Measurements from ENCODE around the gene GARIN5A.

Gene GARIN5A

GRCh38 chr19:50432221-50433028, 44.2 kb downstream of the GARIN5A start, which contains the start of gene MYBPC2:
MYBPC2 (plus strand) TSS chr19:50432892; CDS start chr19:50432954, 62 bp downstream.
- H3K27ac ChIP-seq: peak within 1 kb of the TSS; percentile 59 to 89 (median 83)

GRCh38 chr19:50431343-50432220, 45.1 kb downstream of the GARIN5A start:
- Histone ChIP-seq H3K9me3 (replicated peaks in 1 of 11) (no peaks in the 10 kb centered on the region), H3K4me1 (peaks cover 53 to 89% (median 86%) of the 10 kb centered on the region in 10 experiments), H3K36me3 (peaks cover 0 to 17% (median 0%) of the 10 kb centered on the region in 11 experiments; a peak in 1 of 22 replicates), H3K27me3 (peaks cover 0 to 23% (median 0%) of the 10 kb centered on the region in 11 experiments; a peak in 3 of 22 replicates), H4K20me1 (peaks cover 0 to 8% (median 0%) of the 10 kb centered on the region in 11 experiments; a peak in 2 of 22 replicates), H3K4me3 (peak overlapping the region; percentile 45 to 77 (median 66)), H3K4me2 (peak overlapping the region; percentile 82 to 99 (median 98)), H3K27ac (peak overlapping the region; percentile 59 to 89 (median 83)), H3K9ac (peak overlapping the region; percentile 73 to 92 (median 82))
- TF ChIP-seq Cebpa-rat (IDR thresholded peaks at IDR 0.05): no peak

More at GRCh38 chr19:50432221-50433028, 44.2 kb downstream of the GARIN5A start, which contains the start of gene MYBPC2:
- Histone ChIP-seq H3K9ac (peak within 1 kb of the TSS; percentile 73 to 92 (median 82)), H3K4me1 (peaks cover 53 to 92% (median 85%) of the 10 kb centered on the region in 10 experiments), H4K20me1 (peaks cover 0 to 8% (median 0%) of the 10 kb centered on the region in 11 experiments; a peak in 2 of 22 replicates), H3K9me3 (replicated peaks in 1 of 11) (no peaks in the 10 kb centered on the region), H3K4me3 (peak within 1 kb of the TSS; percentile 45 to 77 (median 66)), H3K27me3 (peaks cover 0 to 23% (median 0%) of the 10 kb centered on the region in 11 experiments; a peak in 3 of 22 replicates), H3K36me3 (peaks cover 0 to 13% (median 0%) of the 10 kb centered on the region in 11 experiments; a peak in 1 of 22 replicates), H3K4me2 (peak within 1 kb of the TSS; percentile 82 to 99 (median 98))
- TF ChIP-seq Cebpa-rat (IDR thresholded peaks at IDR 0.05): no peak

GRCh38 chr19:50430888-50431342, 45.7 kb downstream of the GARIN5A start:
- Histone ChIP-seq H3K9ac (peak overlapping the region; percentile 44 to 92 (median 82)), H3K9me3 (replicated peaks in 1 of 11) (no peaks in the 10 kb centered on the region)

GRCh38 chr19:50428772-50429463, 47.7 kb downstream of the GARIN5A start:
- H3K9me3 ChIP-seq (replicated peaks in 1 of 11): no peaks in the 10 kb centered on the region
- H4K20me1 ChIP-seq: peaks cover 0 to 8% (median 0%) of the 10 kb centered on the region in 11 experiments; a peak in 2 of 22 replicates
- no peak for TF ChIP-seq Cebpa-rat (IDR thresholded peaks at IDR 0.05)
- H3K4me2 ChIP-seq: peak overlapping the region; percentile 79 to 99 (median 92)
- H3K9ac ChIP-seq: peak overlapping the region in 9 of 11 experiments; percentile 36 to 80 (median 53); a peak in 8 of 22 replicates
- peaks cover 0 to 41% (median 4%) of the 10 kb centered on the region in 11 experiments; a peak in 13 of 22 replicates for H3K36me3 ChIP-seq
- H3K4me1 ChIP-seq: peaks cover 35 to 62% (median 61%) of the 10 kb centered on the region in 10 experiments
- H3K4me3 ChIP-seq: peak overlapping the region in 1 of 10 experiments; percentile 34; a peak in 1 of 20 replicates
- peaks cover 0 to 16% (median 0%) of the 10 kb centered on the region in 11 experiments; a peak in 3 of 22 replicates for H3K27me3 ChIP-seq
- H3K27ac ChIP-seq: peak overlapping the region in 7 of 11 experiments; percentile 51 to 88 (median 60); a peak in 9 of 22 replicates

More at GRCh38 chr19:50430888-50431342, 45.7 kb downstream of the GARIN5A start:
- H3K4me1 ChIP-seq: peaks cover 53 to 82% (median 80%) of the 10 kb centered on the region in 10 experiments
- H3K27me3 ChIP-seq: peaks cover 0 to 23% (median 0%) of the 10 kb centered on the region in 11 experiments; a peak in 3 of 22 replicates
- peak overlapping the region; percentile 43 to 89 (median 82); a peak in 21 of 22 replicates for H3K27ac ChIP-seq
- no peak for TF ChIP-seq Cebpa-rat (IDR thresholded peaks at IDR 0.05)
- H4K20me1 ChIP-seq: peaks cover 0 to 8% (median 0%) of the 10 kb centered on the region in 11 experiments; a peak in 2 of 22 replicates
- H3K36me3 ChIP-seq: peaks cover 0 to 21% (median 0%) of the 10 kb centered on the region in 11 experiments; a peak in 2 of 22 replicates
- H3K4me2 ChIP-seq: peak overlapping the region; percentile 79 to 99 (median 92)
- peak overlapping the region; percentile 45 to 77 (median 66) for H3K4me3 ChIP-seq

- peaks cover 0 to 6% (median 5%) of the 10 kb centered on the region in 11 experiments; a peak in 4 of 22 replicates for H4K20me1 ChIP-seq
- H3K27me3 ChIP-seq: peaks cover 0 to 7% (median 0%) of the 10 kb centered on the region in 11 experiments; a peak in 2 of 22 replicates
- peak overlapping the region; percentile 36 to 80 (median 53); a peak in 21 of 22 replicates for H3K9ac ChIP-seq
- H3K4me2 ChIP-seq: peak overlapping the region; percentile 79 to 99 (median 92)
- peaks cover 26 to 53% (median 51%) of the 10 kb centered on the region in 10 experiments for H3K4me1 ChIP-seq
- peak overlapping the region in 9 of 10 experiments; percentile 3 to 60 (median 43); a peak in 15 of 20 replicates for H3K4me3 ChIP-seq
- TF ChIP-seq Cebpa-rat (IDR thresholded peaks at IDR 0.05): no peak
- peaks cover 0 to 50% (median 12%) of the 10 kb centered on the region in 11 experiments; a peak in 16 of 22 replicates for H3K36me3 ChIP-seq
- H3K9me3 ChIP-seq (replicated peaks in 1 of 11): no peaks in the 10 kb centered on the region
- peak overlapping the region in 10 of 11 experiments; percentile 25 to 88 (median 60); a peak in 18 of 22 replicates for H3K27ac ChIP-seq
Measured at GRCh38 chr19:50427997-50428425, 48.6 kb downstream of the GARIN5A start.

DNA sequence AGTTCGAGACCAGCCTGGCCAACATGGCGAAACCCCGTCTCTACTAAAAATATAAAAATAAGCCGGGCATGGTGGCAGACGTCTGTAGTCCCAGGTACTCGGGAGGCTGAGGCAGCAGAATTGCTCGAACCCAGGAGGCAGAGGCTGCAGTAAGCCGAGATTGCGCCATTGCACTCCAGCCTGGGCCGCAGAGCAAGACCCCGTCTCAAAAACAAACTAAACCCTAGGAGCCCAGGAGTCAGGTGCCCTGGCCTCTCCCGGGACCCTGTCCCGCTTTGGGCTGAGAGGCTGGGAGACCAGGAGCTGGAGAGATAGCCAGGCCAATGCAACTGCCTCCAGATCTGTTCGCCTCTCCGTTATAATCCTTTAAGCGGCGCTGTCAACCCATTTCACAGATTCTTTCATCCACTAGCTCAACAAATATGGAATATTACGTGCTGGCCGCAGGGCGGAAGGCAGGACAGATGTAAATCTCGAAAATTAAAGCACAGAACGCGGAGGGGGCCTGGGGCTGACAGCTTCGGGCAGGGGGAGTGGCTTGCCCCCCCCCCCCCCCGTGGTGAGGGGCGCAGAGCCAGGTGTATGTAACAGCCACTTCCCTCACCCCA, 49.2 kb downstream of the GARIN5A start:
- peak overlapping the region; percentile 36 to 80 (median 53); a peak in 17 of 22 replicates for H3K9ac ChIP-seq
- peaks cover 20 to 51% (median 46%) of the 10 kb centered on the region in 10 experiments for H3K4me1 ChIP-seq

More for the DNA sequence above, 49.2 kb downstream of the GARIN5A start:
- Histone ChIP-seq H3K27me3 (peaks cover 0 to under 1% (median 0%) of the 10 kb centered on the region in 11 experiments; a peak in 1 of 22 replicates), H3K4me2 (peak overlapping the region; percentile 79 to 99 (median 92)), H4K20me1 (peaks cover 0 to 12% (median 3%) of the 10 kb centered on the region in 11 experiments; a peak in 7 of 22 replicates), H3K27ac (peak overlapping the region in 7 of 11 experiments; percentile 37 to 71 (median 65); a peak in 13 of 22 replicates), H3K36me3 (peaks cover 0 to 56% (median 18%) of the 10 kb centered on the region in 11 experiments; a peak in 17 of 22 replicates), H3K4me3 (peak overlapping the region in 9 of 10 experiments; percentile 3 to 60 (median 43); a peak in 14 of 20 replicates), H3K9me3 (replicated peaks in 1 of 11) (no peaks in the 10 kb centered on the region)
- no peak for TF ChIP-seq Cebpa-rat (IDR thresholded peaks at IDR 0.05)

Measured in BLaER1 treated with 17β-estradiol and CSF1 and Interleukin-3, amounts not matched to agents 10 nM and 100 nM (cell line).